HepG2 (cell line): ENCODE results near the gene SLC17A8. TPM values are rescaled to one million over a fixed set of nuclear protein-coding genes. Genes with fewer than 3 reads are reported as not detected.

Experiments
- CBX1 ChIP-seq: IDR thresholded peaks from one replicate; pipeline ENCODE4 v1.6.1; 2016; ENCODE audit warnings: antibody characterized with exemption, low read depth
- FOXK2 ChIP-seq: fragments of 450-650 bp; IDR thresholded peaks from 2 replicates; pipeline ENCODE4 v1.6.1; 2016
- GATAD1 ChIP-seq: IDR thresholded peaks from 2 replicates; pipeline ENCODE4 v1.6.1; 2016; ENCODE audit warnings: missing genetic modification reagents, missing compliant biosample characterization
- KAT8 ChIP-seq: IDR thresholded peaks from 2 replicates; pipeline ENCODE4 v1.6.1; 2016; ENCODE audit warnings: missing genetic modification reagents, missing compliant biosample characterization
- MXD4 ChIP-seq: IDR thresholded peaks from 2 replicates; pipeline ENCODE4 v1.6.1; 2016; ENCODE audit warnings: mild to moderate bottlenecking, missing biosample characterization, missing genetic modification reagents
- RARA ChIP-seq: IDR thresholded peaks from 2 replicates; pipeline ENCODE4 v1.6.1; 2016; ENCODE audit warnings: missing genetic modification reagents, missing compliant biosample characterization
- SOX5 ChIP-seq: IDR thresholded peaks from 2 replicates; pipeline ENCODE4 v1.6.1; 2016; ENCODE audit warnings: borderline replicate concordance
- TCF7 ChIP-seq: sonication (generic); IDR thresholded peaks from 2 replicates; pipeline ENCODE4 v1.6.1; 2016; ENCODE audit warnings: antibody characterized with exemption, low read depth
- TOE1 ChIP-seq: sonication (generic); formaldehyde crosslinking; IDR thresholded peaks from 2 replicates; pipeline ENCODE4 v1.4.0; 2020; ENCODE audit warnings: mild to moderate bottlenecking, missing genetic modification reagents
- ZBTB20 ChIP-seq: sonication (generic); formaldehyde crosslinking; IDR thresholded peaks from 2 replicates; pipeline ENCODE4 v1.8.1; 2023; ENCODE audit warnings: missing genetic modification reagents, low read depth, mild to moderate bottlenecking, borderline replicate concordance
- ZFP82 ChIP-seq: sonication (generic); formaldehyde crosslinking; IDR thresholded peaks from 2 replicates; pipeline ENCODE4 v1.5.1; 2020; ENCODE audit warnings: mild to moderate bottlenecking, missing genetic modification reagents, borderline replicate concordance
- ZSCAN9 ChIP-seq: IDR thresholded peaks from 2 replicates; pipeline ENCODE4 v1.6.1; 2016; ENCODE audit warnings: borderline replicate concordance
- polyA plus RNA-seq, 8 experiments: library from polyadenylated mRNA; depleted of rRNA in 3 of 8; stranded (reverse) in 7 of 8; unstranded in 1 of 8; fragments of >200 nt; fragmentation: Illumina TruSeq in 4 of 8; extraction: Trizol in 4 of 8; gene quantifications; 2 replicates each; pipeline versions ENCODE4 v1.2.1 to v1.2.3, GENCODE V29; 2011 to 2016; ENCODE audit warnings: low read depth in 4 of 8, missing spikeins in 1 of 8, mixed read lengths in 1 of 8; ENCODE audit not compliant: insufficient read depth in 1 of 8
- total RNA-seq, 5 experiments: library from RNA; depleted of rRNA; stranded (reverse); fragments of >200 nt; fragmentation: Illumina TruSeq; extraction: Trizol; gene quantifications; 2 replicates each; pipeline ENCODE4 v1.2.3, GENCODE V29; 2016; ENCODE audit warnings: low read depth in 1 of 5
- TF ChIP-seq, protein P1 (sequence below): sonication (generic); formaldehyde crosslinking; IDR thresholded peaks from 2 replicates; pipeline ENCODE4 v1.4.0; 2020; ENCODE audit warnings: missing genetic modification reagents, mild to moderate bottlenecking, borderline replicate concordance
- TF ChIP-seq, protein P2 (sequence below): IDR thresholded peaks from 2 replicates; pipeline ENCODE4 v1.6.1; 2016; ENCODE audit warnings: low read depth, control low read depth
- TF ChIP-seq, protein P3 (sequence below): IDR thresholded peaks from 2 replicates; pipeline ENCODE4 v1.6.1; 2016; ENCODE audit warnings: mild to moderate bottlenecking
- TF ChIP-seq, protein P4 (sequence below): IDR thresholded peaks from 2 replicates; pipeline ENCODE4 v1.6.1; 2012; ENCODE audit warnings: low read depth, low read length, improper control_type of control experiment
- TF ChIP-seq, protein P5 (sequence below): IDR thresholded peaks from 2 replicates; pipeline ENCODE4 v1.6.1; 2016; ENCODE audit warnings: low read depth, missing genetic modification reagents, missing compliant biosample characterization

Gene SLC17A8
- total and polyA plus RNA-seq, 2 of the 13 experiments (the other 11 are each of a cell fraction or from before 2014, with no cell fraction given), result 0.07 to 0.15 TPM

DNA sequence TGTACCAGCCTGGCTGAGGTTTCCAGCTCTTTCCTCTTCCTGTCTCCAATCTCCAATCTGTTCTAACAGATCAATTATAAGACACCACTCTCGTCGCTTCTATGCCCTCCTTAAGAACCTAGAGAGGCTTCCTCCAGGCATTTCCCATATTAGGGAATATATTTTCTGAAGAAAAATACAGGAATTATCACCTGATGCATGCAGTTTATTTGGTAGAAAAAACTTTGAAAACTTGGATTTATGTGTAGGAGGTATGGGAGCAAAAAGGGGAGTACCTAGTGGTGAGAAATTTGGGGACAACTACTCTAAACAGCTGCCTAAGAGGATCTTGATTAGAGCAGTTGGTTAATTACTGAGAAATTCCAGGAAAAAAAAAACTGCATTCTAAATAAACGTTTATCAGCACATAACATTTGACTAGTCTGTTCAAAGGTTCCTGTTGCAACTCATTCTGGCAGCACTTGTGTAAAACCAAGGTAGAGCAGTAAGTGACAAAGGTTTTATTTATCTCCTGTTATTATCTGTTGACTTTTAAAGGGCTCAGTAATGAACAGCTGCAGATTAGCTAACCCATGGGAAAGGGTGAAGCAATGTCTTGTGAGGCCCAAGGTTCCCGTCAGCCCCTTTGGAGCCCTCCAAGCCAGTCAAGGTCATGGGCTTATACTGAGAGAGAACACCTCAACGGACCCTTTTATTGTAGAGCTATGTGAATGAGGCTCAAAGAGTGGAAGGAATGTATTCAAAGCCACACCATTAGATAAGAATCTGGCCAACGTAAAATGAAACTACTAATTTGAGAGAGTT is 80.4 kb downstream of the SLC17A8 start (continued):
- peak; percentile 84 for TF ChIP-seq ZSCAN9 (CRISPR knock-in tag)
- TF ChIP-seq, protein P1, sequence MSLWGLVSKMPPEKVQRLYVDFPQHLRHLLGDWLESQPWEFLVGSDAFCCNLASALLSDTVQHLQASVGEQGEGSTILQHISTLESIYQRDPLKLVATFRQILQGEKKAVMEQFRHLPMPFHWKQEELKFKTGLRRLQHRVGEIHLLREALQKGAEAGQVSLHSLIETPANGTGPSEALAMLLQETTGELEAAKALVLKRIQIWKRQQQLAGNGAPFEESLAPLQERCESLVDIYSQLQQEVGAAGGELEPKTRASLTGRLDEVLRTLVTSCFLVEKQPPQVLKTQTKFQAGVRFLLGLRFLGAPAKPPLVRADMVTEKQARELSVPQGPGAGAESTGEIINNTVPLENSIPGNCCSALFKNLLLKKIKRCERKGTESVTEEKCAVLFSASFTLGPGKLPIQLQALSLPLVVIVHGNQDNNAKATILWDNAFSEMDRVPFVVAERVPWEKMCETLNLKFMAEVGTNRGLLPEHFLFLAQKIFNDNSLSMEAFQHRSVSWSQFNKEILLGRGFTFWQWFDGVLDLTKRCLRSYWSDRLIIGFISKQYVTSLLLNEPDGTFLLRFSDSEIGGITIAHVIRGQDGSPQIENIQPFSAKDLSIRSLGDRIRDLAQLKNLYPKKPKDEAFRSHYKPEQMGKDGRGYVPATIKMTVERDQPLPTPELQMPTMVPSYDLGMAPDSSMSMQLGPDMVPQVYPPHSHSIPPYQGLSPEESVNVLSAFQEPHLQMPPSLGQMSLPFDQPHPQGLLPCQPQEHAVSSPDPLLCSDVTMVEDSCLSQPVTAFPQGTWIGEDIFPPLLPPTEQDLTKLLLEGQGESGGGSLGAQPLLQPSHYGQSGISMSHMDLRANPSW (CRISPR knock-in tag), result peak; percentile 82
- TF ChIP-seq SOX5 (CRISPR knock-in tag), result peak; percentile 96
- TF ChIP-seq, protein P2, sequence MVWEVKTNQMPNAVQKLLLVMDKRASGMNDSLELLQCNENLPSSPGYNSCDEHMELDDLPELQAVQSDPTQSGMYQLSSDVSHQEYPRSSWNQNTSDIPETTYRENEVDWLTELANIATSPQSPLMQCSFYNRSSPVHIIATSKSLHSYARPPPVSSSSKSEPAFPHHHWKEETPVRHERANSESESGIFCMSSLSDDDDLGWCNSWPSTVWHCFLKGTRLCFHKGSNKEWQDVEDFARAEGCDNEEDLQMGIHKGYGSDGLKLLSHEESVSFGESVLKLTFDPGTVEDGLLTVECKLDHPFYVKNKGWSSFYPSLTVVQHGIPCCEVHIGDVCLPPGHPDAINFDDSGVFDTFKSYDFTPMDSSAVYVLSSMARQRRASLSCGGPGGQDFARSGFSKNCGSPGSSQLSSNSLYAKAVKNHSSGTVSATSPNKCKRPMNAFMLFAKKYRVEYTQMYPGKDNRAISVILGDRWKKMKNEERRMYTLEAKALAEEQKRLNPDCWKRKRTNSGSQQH (CRISPR knock-in tag), result peak; percentile 22; the same call in 1 of the 2 replicates
- TF ChIP-seq ZBTB20 (CRISPR knock-in tag), result peak; percentile 89
- TF ChIP-seq CBX1, result no peak
- TF ChIP-seq, protein P3, sequence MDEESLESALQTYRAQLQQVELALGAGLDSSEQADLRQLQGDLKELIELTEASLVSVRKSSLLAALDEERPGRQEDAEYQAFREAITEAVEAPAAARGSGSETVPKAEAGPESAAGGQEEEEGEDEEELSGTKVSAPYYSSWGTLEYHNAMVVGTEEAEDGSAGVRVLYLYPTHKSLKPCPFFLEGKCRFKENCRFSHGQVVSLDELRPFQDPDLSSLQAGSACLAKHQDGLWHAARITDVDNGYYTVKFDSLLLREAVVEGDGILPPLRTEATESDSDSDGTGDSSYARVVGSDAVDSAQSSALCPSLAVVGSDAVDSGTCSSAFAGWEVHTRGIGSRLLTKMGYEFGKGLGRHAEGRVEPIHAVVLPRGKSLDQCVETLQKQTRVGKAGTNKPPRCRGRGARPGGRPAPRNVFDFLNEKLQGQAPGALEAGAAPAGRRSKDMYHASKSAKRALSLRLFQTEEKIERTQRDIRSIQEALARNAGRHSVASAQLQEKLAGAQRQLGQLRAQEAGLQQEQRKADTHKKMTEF (CRISPR knock-in tag), result peak; percentile 99
- peak; percentile 84 for TF ChIP-seq KAT8
- TF ChIP-seq, protein P4, sequence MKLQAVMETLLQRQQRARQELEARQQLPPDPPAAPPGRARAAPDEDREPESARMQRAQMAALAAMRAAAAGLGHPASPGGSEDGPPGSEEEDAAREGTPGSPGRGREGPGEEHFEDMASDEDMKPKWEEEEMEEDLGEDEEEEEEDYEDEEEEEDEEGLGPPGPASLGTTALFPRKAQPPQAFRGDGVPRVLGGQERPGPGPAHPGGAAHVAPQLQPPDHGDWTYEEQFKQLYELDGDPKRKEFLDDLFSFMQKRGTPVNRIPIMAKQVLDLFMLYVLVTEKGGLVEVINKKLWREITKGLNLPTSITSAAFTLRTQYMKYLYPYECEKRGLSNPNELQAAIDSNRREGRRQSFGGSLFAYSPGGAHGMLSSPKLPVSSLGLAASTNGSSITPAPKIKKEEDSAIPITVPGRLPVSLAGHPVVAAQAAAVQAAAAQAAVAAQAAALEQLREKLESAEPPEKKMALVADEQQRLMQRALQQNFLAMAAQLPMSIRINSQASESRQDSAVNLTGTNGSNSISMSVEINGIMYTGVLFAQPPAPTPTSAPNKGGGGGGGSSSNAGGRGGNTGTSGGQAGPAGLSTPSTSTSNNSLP, result peak; percentile 85
- TF ChIP-seq, protein P5, sequence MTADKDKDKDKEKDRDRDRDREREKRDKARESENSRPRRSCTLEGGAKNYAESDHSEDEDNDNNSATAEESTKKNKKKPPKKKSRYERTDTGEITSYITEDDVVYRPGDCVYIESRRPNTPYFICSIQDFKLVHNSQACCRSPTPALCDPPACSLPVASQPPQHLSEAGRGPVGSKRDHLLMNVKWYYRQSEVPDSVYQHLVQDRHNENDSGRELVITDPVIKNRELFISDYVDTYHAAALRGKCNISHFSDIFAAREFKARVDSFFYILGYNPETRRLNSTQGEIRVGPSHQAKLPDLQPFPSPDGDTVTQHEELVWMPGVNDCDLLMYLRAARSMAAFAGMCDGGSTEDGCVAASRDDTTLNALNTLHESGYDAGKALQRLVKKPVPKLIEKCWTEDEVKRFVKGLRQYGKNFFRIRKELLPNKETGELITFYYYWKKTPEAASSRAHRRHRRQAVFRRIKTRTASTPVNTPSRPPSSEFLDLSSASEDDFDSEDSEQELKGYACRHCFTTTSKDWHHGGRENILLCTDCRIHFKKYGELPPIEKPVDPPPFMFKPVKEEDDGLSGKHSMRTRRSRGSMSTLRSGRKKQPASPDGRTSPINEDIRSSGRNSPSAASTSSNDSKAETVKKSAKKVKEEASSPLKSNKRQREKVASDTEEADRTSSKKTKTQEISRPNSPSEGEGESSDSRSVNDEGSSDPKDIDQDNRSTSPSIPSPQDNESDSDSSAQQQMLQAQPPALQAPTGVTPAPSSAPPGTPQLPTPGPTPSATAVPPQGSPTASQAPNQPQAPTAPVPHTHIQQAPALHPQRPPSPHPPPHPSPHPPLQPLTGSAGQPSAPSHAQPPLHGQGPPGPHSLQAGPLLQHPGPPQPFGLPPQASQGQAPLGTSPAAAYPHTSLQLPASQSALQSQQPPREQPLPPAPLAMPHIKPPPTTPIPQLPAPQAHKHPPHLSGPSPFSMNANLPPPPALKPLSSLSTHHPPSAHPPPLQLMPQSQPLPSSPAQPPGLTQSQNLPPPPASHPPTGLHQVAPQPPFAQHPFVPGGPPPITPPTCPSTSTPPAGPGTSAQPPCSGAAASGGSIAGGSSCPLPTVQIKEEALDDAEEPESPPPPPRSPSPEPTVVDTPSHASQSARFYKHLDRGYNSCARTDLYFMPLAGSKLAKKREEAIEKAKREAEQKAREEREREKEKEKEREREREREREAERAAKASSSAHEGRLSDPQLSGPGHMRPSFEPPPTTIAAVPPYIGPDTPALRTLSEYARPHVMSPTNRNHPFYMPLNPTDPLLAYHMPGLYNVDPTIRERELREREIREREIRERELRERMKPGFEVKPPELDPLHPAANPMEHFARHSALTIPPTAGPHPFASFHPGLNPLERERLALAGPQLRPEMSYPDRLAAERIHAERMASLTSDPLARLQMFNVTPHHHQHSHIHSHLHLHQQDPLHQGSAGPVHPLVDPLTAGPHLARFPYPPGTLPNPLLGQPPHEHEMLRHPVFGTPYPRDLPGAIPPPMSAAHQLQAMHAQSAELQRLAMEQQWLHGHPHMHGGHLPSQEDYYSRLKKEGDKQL (CRISPR knock-in tag), result peak; percentile 95
- no peak for TF ChIP-seq ZFP82
- TF ChIP-seq FOXK2, result no peak
- peak; percentile 90 for TF ChIP-seq TCF7
- TF ChIP-seq MXD4 (CRISPR knock-in tag), result peak; percentile 69; the same call in 1 of the 2 replicates
- peak; percentile 95 for TF ChIP-seq RARA (CRISPR knock-in tag)
- TF ChIP-seq GATAD1 (CRISPR knock-in tag), result peak; percentile 63
- no peak; the same call in 1 of the 2 replicates for TF ChIP-seq TOE1 (CRISPR knock-in tag)
